IPS-20b (cell line): ENCODE measurements around the gene KIF5C.

Experiments used
- H3K27ac ChIP-seq: one replicate; pipeline ENCODE4 v1.5.1; 2013; ENCODE audit warnings: low read length
- H3K27me3 ChIP-seq: 2 replicates; pipeline ENCODE4 v1.6.1; 2013; ENCODE audit warnings: mild to moderate bottlenecking, low read length, inconsistent platforms; ENCODE audit not compliant: insufficient read depth
- H3K36me3 ChIP-seq: 2 replicates; pipeline ENCODE4 v1.6.1; 2013; ENCODE audit warnings: low read depth, mild to moderate bottlenecking, inconsistent platforms, low read length, moderate library complexity; ENCODE audit not compliant: insufficient read depth
- H3K4me1 ChIP-seq: 2 replicates; pipeline ENCODE4 v1.6.1; 2013; ENCODE audit warnings: mild to moderate bottlenecking, control low read depth, inconsistent platforms, low read length, moderate library complexity; ENCODE audit not compliant: insufficient read depth
- H3K4me3 ChIP-seq: 2 replicates; pipeline ENCODE4 v1.5.1; 2013; ENCODE audit warnings: mild to moderate bottlenecking, low read length, inconsistent platforms
- H3K9ac ChIP-seq: 2 replicates; pipeline ENCODE4 v1.6.1; 2013; ENCODE audit warnings: low read depth, mild to moderate bottlenecking, inconsistent platforms, low read length, moderate library complexity
- H3K9me3 ChIP-seq: 2 replicates; pipeline ENCODE4 v1.6.1; 2013; ENCODE audit warnings: mild to moderate bottlenecking, low read depth, low read length, inconsistent platforms; ENCODE audit not compliant: insufficient read depth

The KIF5C gene

DNA sequence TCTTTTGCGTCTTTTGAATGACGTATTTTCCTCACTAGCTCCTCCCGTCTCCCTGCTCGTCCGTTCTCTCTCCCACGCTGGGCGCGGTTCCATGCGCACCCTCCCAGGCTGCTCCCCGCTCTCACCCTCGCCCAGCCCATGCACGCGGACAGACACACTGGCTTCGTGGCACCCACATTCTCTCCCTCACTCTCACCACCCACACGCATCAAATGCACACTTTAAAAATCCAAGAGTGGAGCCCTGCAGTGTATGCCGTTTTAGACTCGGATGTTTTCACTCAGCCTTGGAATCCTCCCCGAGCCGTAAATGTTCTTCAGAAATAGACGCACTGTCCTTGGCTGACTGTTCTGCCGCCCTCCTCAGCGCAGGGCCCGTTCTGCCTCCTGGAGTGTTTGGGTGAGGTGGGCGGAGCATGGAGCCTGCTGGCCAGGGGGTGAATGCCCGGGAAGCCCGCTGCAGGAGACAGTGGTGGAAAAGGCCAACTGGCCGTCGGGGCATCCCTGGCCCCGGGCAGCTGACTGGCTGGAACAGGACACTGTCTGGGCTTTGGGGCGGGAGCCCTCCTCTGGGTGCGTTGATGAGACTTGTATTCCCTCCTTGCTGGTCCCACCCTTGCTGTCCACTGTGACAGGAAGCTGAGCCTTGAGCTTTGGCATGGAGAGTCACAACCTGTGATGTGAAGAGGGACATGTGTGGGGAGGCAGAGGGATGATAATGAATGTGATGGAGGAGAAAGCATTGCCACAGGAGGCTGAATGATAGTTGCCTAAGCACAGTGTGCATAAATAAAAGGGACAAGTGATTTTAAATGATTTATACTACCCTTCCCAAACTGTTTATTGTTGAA, 128.1 kb downstream of the KIF5C start:
- Histone ChIP-seq H3K36me3 (peaks cover 61% of the 10 kb centered on the region), H3K27ac (no peak overlapping the region), H3K4me1 (peaks cover 28% of the 10 kb centered on the region), H3K27me3 (no peaks in the 10 kb centered on the region), H3K4me3 (no peak overlapping the region), H3K9me3 (no peaks in the 10 kb centered on the region), H3K9ac (no peak overlapping the region)

DNA sequence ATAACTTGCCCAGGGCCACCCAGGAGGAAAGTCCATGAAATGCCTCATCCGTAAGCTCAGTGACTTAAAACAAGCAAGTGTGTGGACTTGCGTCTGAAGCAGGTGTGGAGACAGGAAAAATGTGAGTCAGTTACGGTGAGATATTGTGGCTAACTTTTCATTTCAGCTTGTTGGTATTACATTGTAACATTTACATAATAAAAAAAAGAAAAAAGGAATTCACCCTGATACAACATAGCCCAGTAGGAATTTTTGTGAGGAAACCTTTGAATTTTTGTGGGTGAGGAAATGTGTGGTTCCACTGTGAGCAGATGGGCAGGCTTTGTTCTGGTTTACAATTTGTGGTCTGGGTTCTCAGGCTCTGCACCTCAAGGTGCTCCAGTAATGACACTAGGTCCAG, 129.8 kb downstream of the KIF5C start:
- Histone ChIP-seq H3K9me3 (no peaks in the 10 kb centered on the region), H3K27ac (no peak overlapping the region), H3K4me3 (no peak overlapping the region), H3K4me1 (peaks cover 23% of the 10 kb centered on the region), H3K36me3 (peaks cover 75% of the 10 kb centered on the region), H3K9ac (no peak overlapping the region), H3K27me3 (no peaks in the 10 kb centered on the region)

DNA sequence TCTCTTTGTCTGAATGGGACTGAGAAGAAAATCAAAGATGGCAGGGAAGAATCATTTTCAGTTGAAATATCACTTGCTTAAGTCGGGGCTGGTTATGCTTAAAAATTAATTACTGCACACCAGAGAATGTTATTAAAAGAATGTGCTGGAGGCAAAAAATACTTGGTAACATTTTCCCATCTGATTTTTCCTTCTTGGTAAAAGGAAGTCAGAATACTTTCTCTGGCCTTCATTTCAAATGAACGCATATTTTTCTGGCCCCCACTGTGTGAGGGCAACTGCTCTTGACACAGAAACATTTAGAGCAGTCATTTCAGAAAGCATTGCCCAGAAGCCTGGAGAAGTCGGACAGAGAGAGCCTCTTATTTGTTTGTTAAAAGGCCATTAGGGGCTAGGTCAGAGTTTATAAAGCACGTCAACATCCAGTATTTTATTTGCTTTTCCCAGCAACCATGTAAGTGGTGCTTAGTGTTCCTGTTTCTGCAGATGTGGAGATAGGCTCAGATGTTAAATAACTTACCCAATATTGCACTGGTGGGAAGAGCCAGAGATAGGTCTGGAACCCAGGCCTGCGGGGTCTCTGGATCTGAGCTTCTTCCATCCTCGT, 130.5 kb downstream of the KIF5C start:
- Histone ChIP-seq H3K9ac (no peak overlapping the region), H3K4me1 (peaks cover 16% of the 10 kb centered on the region; the same call in 1 of the 2 replicates), H3K9me3 (no peaks in the 10 kb centered on the region), H3K27ac (no peak overlapping the region), H3K27me3 (no peaks in the 10 kb centered on the region), H3K36me3 (peaks cover 83% of the 10 kb centered on the region), H3K4me3 (no peak overlapping the region)

GRCh38 chr2:149006883-149007543, 132.0 kb downstream of the KIF5C start:
- Histone ChIP-seq H3K9ac (no peak overlapping the region), H3K4me1 (peaks cover 8% of the 10 kb centered on the region; the same call in 1 of the 2 replicates), H3K4me3 (no peak overlapping the region), H3K9me3 (no peaks in the 10 kb centered on the region), H3K27ac (no peak overlapping the region), H3K27me3 (no peaks in the 10 kb centered on the region), H3K36me3 (peaks cover 85% of the 10 kb centered on the region)

DNA sequence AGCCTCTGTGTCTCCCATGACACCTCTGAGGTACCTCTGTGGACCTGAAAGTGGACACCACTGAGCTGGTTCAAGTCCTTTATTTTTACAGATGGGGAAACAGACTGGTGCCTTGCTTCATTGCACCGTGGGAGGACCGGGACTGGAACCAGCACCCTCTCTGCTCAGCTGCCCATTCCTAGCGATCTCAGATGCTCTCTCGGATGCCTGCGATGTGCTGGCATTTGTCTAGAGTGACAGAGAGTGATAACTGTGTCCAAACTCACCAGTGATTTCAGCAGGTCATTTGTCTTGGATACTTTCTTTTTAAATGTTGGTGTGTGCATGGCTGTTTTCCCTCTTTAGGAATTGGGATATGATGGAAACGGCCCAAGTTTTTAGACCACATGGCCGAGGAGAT, 133.4 kb downstream of the KIF5C start:
- no peaks in the 10 kb centered on the region for H3K9me3 ChIP-seq
- no peak overlapping the region for H3K4me3 ChIP-seq
- H3K27ac ChIP-seq: no peak overlapping the region
- peaks cover 8% of the 10 kb centered on the region; the same call in 1 of the 2 replicates for H3K4me1 ChIP-seq
- peaks cover 85% of the 10 kb centered on the region for H3K36me3 ChIP-seq
- H3K27me3 ChIP-seq: no peaks in the 10 kb centered on the region
- H3K9ac ChIP-seq: no peak overlapping the region

DNA sequence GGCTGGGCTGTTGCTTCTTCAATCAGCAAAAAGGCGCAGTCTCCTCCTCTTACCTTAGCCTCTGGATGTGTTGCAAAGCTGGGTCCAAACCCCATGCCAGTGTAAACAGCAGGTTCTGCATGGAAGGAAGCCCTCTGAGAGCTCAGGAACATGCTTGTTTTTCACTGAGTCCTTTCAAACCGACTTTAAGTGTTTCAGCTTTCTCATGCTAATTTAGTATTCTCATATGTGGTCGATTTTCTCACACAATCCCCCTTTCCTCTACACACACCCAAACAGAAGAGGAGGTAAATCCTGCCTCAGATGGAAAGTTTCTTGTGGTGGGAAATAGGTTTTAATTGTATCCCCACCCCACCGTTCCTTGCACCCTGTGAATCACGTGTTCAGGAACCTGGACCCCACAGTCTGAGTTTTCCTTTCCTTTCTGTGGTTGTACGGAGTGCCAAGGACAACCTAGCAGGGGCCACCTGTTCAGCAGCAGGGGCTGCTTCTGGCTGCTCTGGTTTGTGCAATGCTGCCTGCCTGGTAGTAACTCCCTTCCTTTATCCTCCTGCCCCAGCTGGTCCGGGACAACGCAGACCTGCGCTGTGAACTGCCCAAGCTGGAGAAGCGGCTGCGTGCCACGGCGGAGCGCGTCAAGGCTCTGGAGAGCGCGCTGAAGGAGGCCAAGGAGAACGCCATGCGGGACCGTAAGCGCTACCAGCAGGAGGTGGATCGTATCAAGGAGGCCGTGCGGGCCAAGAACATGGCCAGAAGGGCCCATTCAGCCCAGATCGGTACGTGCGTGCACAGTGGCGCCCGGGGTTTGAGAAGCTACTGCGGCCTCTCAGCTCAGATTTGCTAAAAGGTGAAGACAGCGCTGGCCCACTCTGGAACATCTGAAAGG, 134.8 kb downstream of the KIF5C start:
- H3K4me1 ChIP-seq: peaks cover 8% of the 10 kb centered on the region; the same call in 1 of the 2 replicates
- H3K27me3 ChIP-seq: no peaks in the 10 kb centered on the region
- H3K4me3 ChIP-seq: no peak overlapping the region
- H3K9ac ChIP-seq: no peak overlapping the region
- H3K9me3 ChIP-seq: no peaks in the 10 kb centered on the region
- no peak overlapping the region for H3K27ac ChIP-seq
- peaks cover 83% of the 10 kb centered on the region for H3K36me3 ChIP-seq

GRCh38 chr2:149012545-149012944, 137.5 kb downstream of the KIF5C start:
- Histone ChIP-seq H3K36me3 (peaks cover 77% of the 10 kb centered on the region), H3K9me3 (no peaks in the 10 kb centered on the region), H3K9ac (no peak overlapping the region), H3K27me3 (no peaks in the 10 kb centered on the region), H3K4me3 (no peak overlapping the region), H3K27ac (no peak overlapping the region), H3K4me1 (peaks cover 4% of the 10 kb centered on the region; the same call in 1 of the 2 replicates)

GRCh38 chr2:149015501-149015900, 140.5 kb downstream of the KIF5C start:
- no peak overlapping the region for H3K27ac ChIP-seq
- no peak overlapping the region for H3K9ac ChIP-seq
- no peak overlapping the region for H3K4me3 ChIP-seq
- no peaks in the 10 kb centered on the region for H3K9me3 ChIP-seq
- peaks cover 67% of the 10 kb centered on the region for H3K36me3 ChIP-seq
- H3K27me3 ChIP-seq: no peaks in the 10 kb centered on the region
- H3K4me1 ChIP-seq: no peaks in the 10 kb centered on the region

DNA sequence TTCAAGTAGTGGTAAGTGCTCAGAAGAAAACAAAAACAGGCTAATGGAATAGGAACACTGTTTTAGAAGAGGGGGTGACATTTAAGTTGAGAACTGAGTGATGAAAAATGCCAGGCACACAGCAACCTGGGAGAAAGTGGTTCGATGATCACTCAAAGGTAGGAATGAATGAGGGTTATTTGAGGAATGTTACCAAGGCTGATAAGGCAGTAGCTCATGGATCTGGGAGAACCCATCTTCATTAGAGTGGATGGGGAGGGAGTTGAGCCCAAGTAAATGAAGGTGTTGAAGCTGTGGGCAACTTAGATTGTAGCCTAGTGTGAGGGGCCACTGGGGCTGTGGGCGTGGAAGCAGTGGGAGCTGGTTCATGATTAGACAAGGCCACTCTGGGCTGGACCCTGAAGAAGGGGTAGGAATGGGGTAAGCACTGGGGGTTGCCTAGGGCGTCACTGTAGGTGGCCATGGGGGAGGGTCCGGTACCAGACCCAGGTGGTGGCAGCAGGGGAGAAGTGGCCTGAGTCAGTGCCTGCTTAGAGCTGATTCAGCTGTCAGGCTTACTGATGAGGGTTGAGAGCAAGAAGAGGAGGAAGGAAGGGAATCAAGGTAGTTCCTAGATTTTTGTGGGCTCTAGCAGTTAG, 141.0 kb downstream of the KIF5C start:
- Histone ChIP-seq H3K36me3 (peaks cover 63% of the 10 kb centered on the region), H3K9ac (no peak overlapping the region), H3K27ac (no peak overlapping the region), H3K4me3 (no peak overlapping the region), H3K27me3 (no peaks in the 10 kb centered on the region), H3K9me3 (no peaks in the 10 kb centered on the region), H3K4me1 (no peaks in the 10 kb centered on the region)

GRCh38 chr2:149017116-149017985, 142.3 kb downstream of the KIF5C start:
- Histone ChIP-seq H3K4me3 (no peak overlapping the region), H3K27me3 (no peaks in the 10 kb centered on the region), H3K9me3 (no peaks in the 10 kb centered on the region), H3K9ac (no peak overlapping the region), H3K36me3 (peaks cover 55% of the 10 kb centered on the region), H3K27ac (no peak overlapping the region), H3K4me1 (no peaks in the 10 kb centered on the region)
